ENCODE measurements around the gene LUC7L3. TPM values are rescaled to one million over a fixed set of nuclear protein-coding genes. Genes with fewer than 3 reads are reported as not detected.

LUC7L3 gene
- total RNA-seq, 1 experiment from 2014 or later: 154 TPM

GRCh38 chr17:50675190-50675589 is 44.2 kb upstream of the LUC7L3 start:
- H3K14ac ChIP-seq (ENCODE audit: insufficient read depth, low read length): no peak overlapping the region
- H2AK5ac ChIP-seq (ENCODE audit: insufficient read length, low read length): no peak overlapping the region
- no peak overlapping the region for H2AFZ ChIP-seq (ENCODE audit: low read length)
- H2BK15ac ChIP-seq (ENCODE audit: low read depth, low read length): no peak overlapping the region
- no peaks in the 10 kb centered on the region for H4K20me1 ChIP-seq (ENCODE audit: control insufficient read depth, insufficient read depth, insufficient read length)
- no peak overlapping the region for H2BK5ac ChIP-seq (ENCODE audit: insufficient read length, low read length)
- WGBS (ENCODE audit: extremely low coverage, insufficient read length, low lambda C conversion rate): no CpG with 5 or more reads among the region's 3 CpGs
- no peak overlapping the region for H3K4ac ChIP-seq (ENCODE audit: low read depth, low read length)
- no peak overlapping the region for H4K5ac ChIP-seq (ENCODE audit: insufficient read length, low read depth, low read length)
- H3K36me3 Mint-ChIP-seq (ENCODE audit: insufficient read depth in 1 of 3, low read depth in 3 of 3): no peaks in the 10 kb centered on the region; a peak in 1 of 7 replicates
- H3K27ac Mint-ChIP-seq: no peak overlapping the region; a peak in 1 of 7 replicates
- no peak overlapping the region for H2BK120ac ChIP-seq (ENCODE audit: low read depth, low read length, poor library complexity, severe bottlenecking)
- H3T11ph ChIP-seq (ENCODE audit: low read length): no peak overlapping the region
- no peak overlapping the region for H2BK20ac ChIP-seq (ENCODE audit: low read depth, low read length, poor library complexity, severe bottlenecking)
- no peak overlapping the region for H3K18ac ChIP-seq (ENCODE audit: insufficient read length, low read depth, low read length)
- no peaks in the 10 kb centered on the region for H3K79me1 ChIP-seq (ENCODE audit: insufficient read depth, low read depth, low read length, poor library complexity, severe bottlenecking)
- no peak overlapping the region for H3K9ac ChIP-seq (ENCODE audit: extremely low read depth, insufficient read length, low read length)
- H3K27me3 Mint-ChIP-seq (ENCODE audit: low read depth): no peaks in the 10 kb centered on the region; the same call in none of the 2 replicates
- no peak for TF ChIP-seq CTCF (conservative IDR thresholded peaks at IDR 0.05)
- H3K9me3 Mint-ChIP-seq: no peaks in the 10 kb centered on the region; a peak in 1 of 5 replicates
- no peaks in the 10 kb centered on the region for H3K23me2 ChIP-seq (ENCODE audit: insufficient read length, low read depth, low read length, poor library complexity, severe bottlenecking)
- DNase-seq: no peak
- H2BK12ac ChIP-seq (ENCODE audit: insufficient read length, low read depth, low read length): no peak overlapping the region
- no peak overlapping the region for H3K23ac ChIP-seq (ENCODE audit: insufficient read length, low read depth, low read length)
- H3K4me1 ChIP-seq (ENCODE audit: insufficient read depth, low read length): no peaks in the 10 kb centered on the region
- H4K91ac ChIP-seq (ENCODE audit: insufficient read length, low read depth, low read length): no peak overlapping the region
- no peak overlapping the region for H4K8ac ChIP-seq (replicated peaks; ENCODE audit: insufficient read length, low read depth, low read length)
- no peaks in the 10 kb centered on the region for H3K27me3 ChIP-seq (ENCODE audit: insufficient read depth, low read length)
- H3K4me1 Mint-ChIP-seq: 0 out of 4 replicates have a peak, but pooled peaks cover 0 to 2% of the 10 kb centered on the region in 2 experiments
- no peak overlapping the region for H3K56ac ChIP-seq (ENCODE audit: insufficient read length, low read depth, low read length)
- H3K79me2 ChIP-seq (ENCODE audit: insufficient read depth, low read length): no peaks in the 10 kb centered on the region
- no peak overlapping the region for H3K4me3 Mint-ChIP-seq
- H3K4me2 ChIP-seq (ENCODE audit: insufficient read depth, insufficient read length, low read length): no peak overlapping the region
- H3K9me3 ChIP-seq (ENCODE audit: control insufficient read depth, low read depth, low read length): no peaks in the 10 kb centered on the region
- no peak overlapping the region for H3K27ac ChIP-seq (ENCODE audit: insufficient read length, low read depth, low read length)
